SK-N-SH (cell line): Measurements from ENCODE around the gene ADNP2. TPM values are rescaled to one million over a fixed set of nuclear protein-coding genes. Genes with fewer than 3 reads are reported as not detected.

Experiments used
- CTCF ChIA-PET: fragments of 300-600, 350-600 bp; formaldehyde crosslinking; extraction: SDS; loops from one replicate; lab custom pipeline; 2021; lab: Yijun Ruan, JAX
- POLR2A ChIA-PET: fragments of 350-600 bp; sonication (Branson Sonifier 250); formaldehyde crosslinking; extraction: SDS; loops from one replicate; lab custom pipeline; 2020; ENCODE audit warnings: antibody characterized with exemption, inconsistent platforms; lab: Yijun Ruan, JAX
- DNase-seq: peaks from one replicate; pipeline ENCODE4 v3.0.0; 2012
- H2AFZ ChIP-seq: fragments of 200-600 bp; sonication (generic); 2 replicates; pipeline ENCODE4 v1.8.1; 2016; ENCODE audit warnings: antibody characterized with exemption, mild to moderate bottlenecking, low read depth
- H3F3A ChIP-seq: fragments of 200-600 bp; sonication (generic); replicated peaks from 2 replicates; pipeline ENCODE3; 2016; ENCODE audit warnings: antibody characterized with exemption, mild to moderate bottlenecking; ENCODE audit not compliant: insufficient read depth
- H3K27ac ChIP-seq, 2 experiments: fragments of 200-500 bp in 1 of 2; fragments of 200-600 bp in 1 of 2; sonication (Bioruptor generic) in 1 of 2; sonication (generic), shearing (Covaris generic) in 1 of 2; 2 replicates each; pipeline versions ENCODE4 v1.5.1 to v1.6.1; 2014 to 2016; ENCODE audit warnings: low read depth in 2 of 2, inconsistent platforms in 1 of 2, low read length in 1 of 2, mild to moderate bottlenecking in 1 of 2, mixed read lengths in 1 of 2
- H3K27me3 ChIP-seq: fragments of 200-600 bp; sonication (generic), shearing (Covaris generic); 2 replicates; pipeline ENCODE4 v1.6.1; 2016; ENCODE audit warnings: mixed run types; ENCODE audit not compliant: insufficient read depth
- H3K36me3 ChIP-seq, 2 experiments: fragments of 200-500 bp in 1 of 2; fragments of 200-600 bp in 1 of 2; sonication (Bioruptor generic) in 1 of 2; sonication (generic) in 1 of 2; replicated peaks in 1 of 2; 2 replicates each; pipeline versions ENCODE3 to v1.5.1; 2014 to 2016; ENCODE audit warnings: low read length in 1 of 2, mild to moderate bottlenecking in 1 of 2; ENCODE audit not compliant: insufficient read depth in 2 of 2, control insufficient read depth in 1 of 2
- H3K4me1 ChIP-seq, 2 experiments: fragments of 200-500 bp in 1 of 2; fragments of 200-600 bp in 1 of 2; sonication (Bioruptor generic) in 1 of 2; sonication (generic), shearing (Covaris generic) in 1 of 2; 2 replicates each; pipeline versions ENCODE4 v1.5.1 to v1.6.1; 2014 to 2016; ENCODE audit warnings: low read depth in 1 of 2, low read length in 1 of 2, mixed run types in 1 of 2; ENCODE audit not compliant: insufficient read depth in 2 of 2, control insufficient read depth in 1 of 2
- H3K4me2 ChIP-seq: fragments of 200-600 bp; sonication (generic), shearing (Covaris generic); 2 replicates; pipeline ENCODE4 v1.6.1; 2017; ENCODE audit warnings: mixed run types
- H3K4me3 ChIP-seq, 2 experiments: fragments of 200-500 bp in 1 of 2; fragments of 200-600 bp in 1 of 2; sonication (Bioruptor generic) in 1 of 2; sonication (generic), shearing (Covaris generic) in 1 of 2; 2 replicates each; pipeline versions ENCODE4 v1.5.1 to v1.8.1; 2014 to 2016; ENCODE audit warnings: low read depth in 2 of 2, inconsistent platforms in 1 of 2, low read length in 1 of 2, mild to moderate bottlenecking in 1 of 2, mixed read lengths in 1 of 2, moderate library complexity in 1 of 2
- H3K79me2 ChIP-seq: fragments of 200-600 bp; sonication (generic); 2 replicates; pipeline ENCODE4 v1.8.1; 2017; ENCODE audit warnings: mild to moderate bottlenecking; ENCODE audit not compliant: insufficient read depth
- H3K9ac ChIP-seq: fragments of 200-600 bp; sonication (generic); 2 replicates; pipeline ENCODE4 v1.6.1; 2017; ENCODE audit warnings: mixed run types
- H3K9me2 ChIP-seq: fragments of 200-600 bp; sonication (generic); 2 replicates; pipeline ENCODE4 v1.6.1; 2017; ENCODE audit warnings: mixed run types
- H3K9me3 ChIP-seq: fragments of 200-600 bp; sonication (generic); 2 replicates; pipeline ENCODE4 v1.6.1; 2017; ENCODE audit warnings: mixed run types, mild to moderate bottlenecking, moderate library complexity
- H4K20me1 ChIP-seq: fragments of 200-600 bp; sonication (generic); 2 replicates; pipeline ENCODE4 v1.6.1; 2017; ENCODE audit warnings: mild to moderate bottlenecking, mixed run types; ENCODE audit not compliant: insufficient read depth
- CTCF ChIP-seq: fragments of 200-600 bp; sonication (generic); IDR thresholded peaks from 2 replicates; pipeline ENCODE4 v1.6.1; 2017; ENCODE audit warnings: antibody characterized with exemption, mild to moderate bottlenecking, moderate library complexity
- ELF1 ChIP-seq: IDR thresholded peaks from 2 replicates; pipeline ENCODE4 v1.4.0; 2012
- EP300 ChIP-seq, 2 experiments: IDR thresholded peaks; 2 replicates each; pipeline versions ENCODE4 v1.4.0 to v1.6.1; 2012; ENCODE audit warnings: borderline replicate concordance in 1 of 2, low read depth in 1 of 2, low read length in 1 of 2
- EZH2phosphoT487 ChIP-seq: fragments of 200-600 bp; sonication (generic); IDR thresholded peaks from 2 replicates; pipeline ENCODE4 v1.6.1; 2017; ENCODE audit warnings: low read depth, mixed run types, mild to moderate bottlenecking, antibody characterized with exemption, moderate library complexity, borderline replicate concordance
- FOSL2 ChIP-seq: IDR thresholded peaks from 2 replicates; pipeline ENCODE4 v1.4.0; 2012; ENCODE audit warnings: low read depth, mild to moderate bottlenecking, moderate library complexity, borderline replicate concordance
- FOXJ3 ChIP-seq: sonication (generic); formaldehyde crosslinking; IDR thresholded peaks from 2 replicates; pipeline ENCODE4 v1.5.1; 2020; ENCODE audit warnings: mild to moderate bottlenecking, missing genetic modification reagents
- FOXM1 ChIP-seq: IDR thresholded peaks from 2 replicates; pipeline ENCODE4 v1.4.0; 2012; ENCODE audit warnings: low read depth, mild to moderate bottlenecking
- GABPA ChIP-seq: IDR thresholded peaks from 2 replicates; pipeline ENCODE4 v1.4.0; 2012; ENCODE audit warnings: low read depth, mild to moderate bottlenecking
- GATA2 ChIP-seq: sonication (generic); formaldehyde crosslinking; IDR thresholded peaks from 2 replicates; pipeline ENCODE4 v1.5.0; 2020; ENCODE audit warnings: mild to moderate bottlenecking, missing genetic modification reagents
- IRF3 ChIP-seq: fragments of 150-350 bp; IDR thresholded peaks from 2 replicates; pipeline ENCODE4 v1.6.1; 2016; ENCODE audit warnings: mild to moderate bottlenecking, low read depth, low read length
- MEF2A ChIP-seq: IDR thresholded peaks from 2 replicates; pipeline ENCODE4 v1.4.0; 2012; ENCODE audit warnings: low read depth, borderline replicate concordance
- RCOR1 ChIP-seq: fragments of 150-350 bp; IDR thresholded peaks from 2 replicates; pipeline ENCODE4 v1.6.1; 2017; ENCODE audit warnings: antibody characterized with exemption, low read length
- RFX5 ChIP-seq: IDR thresholded peaks from 2 replicates; pipeline ENCODE4 v1.6.1; 2012; ENCODE audit warnings: mild to moderate bottlenecking, improper control_type of control experiment, low read length
- SIN3A ChIP-seq: IDR thresholded peaks from 2 replicates; pipeline ENCODE4 v1.6.1; 2012; ENCODE audit warnings: low read depth, mild to moderate bottlenecking, low read length, moderate library complexity, borderline replicate concordance
- TEAD4 ChIP-seq: IDR thresholded peaks from 2 replicates; pipeline ENCODE4 v1.4.0; 2012; ENCODE audit warnings: mild to moderate bottlenecking, borderline replicate concordance; ENCODE audit not compliant: insufficient read depth
- USF2 ChIP-seq: fragments of 150-350 bp; IDR thresholded peaks from 2 replicates; pipeline ENCODE4 v1.6.1; 2017; ENCODE audit warnings: antibody characterized with exemption, low read length, low read depth, borderline replicate concordance
- WGBS: methylation state at CpG from one replicate; pipeline ENCODE4 v1.1.6; 2017; ENCODE audit warnings: low lambda C conversion rate; 5-methylcytosine and 5-hydroxymethylcytosine counted together
- polyA plus RNA-seq, 3 experiments: library from polyadenylated mRNA; depleted of rRNA; stranded (reverse); fragments of >200 nt; gene quantifications; 2 replicates each; pipeline ENCODE4 v1.2.3, GENCODE V29; 2012

Gene ADNP2
- polyA plus RNA-seq, 1 of the 3 experiments (the other 2 are of a cell fraction): 4.3 TPM

- H3K79me2 ChIP-seq: peaks cover 85% of the 10 kb centered on the region
- no peak overlapping the region for H3K9ac ChIP-seq
- no peak overlapping the region for H2AFZ ChIP-seq
- peaks cover 8% of the 10 kb centered on the region for H3F3A ChIP-seq
- no peaks in the 10 kb centered on the region for H3K9me3 ChIP-seq
- no peak overlapping the region for H3K4me2 ChIP-seq
- H3K4me3 ChIP-seq: no peak overlapping the region
- H3K36me3 ChIP-seq: peaks cover 32 to 48% of the 10 kb centered on the region in 2 experiments
- 83% methylated on average over 5 of the region's 5 CpGs for WGBS
- H3K4me1 ChIP-seq: peaks cover 3 to 4% of the 10 kb centered on the region in 2 experiments; a peak in 1 of 4 replicates
- no peaks in the 10 kb centered on the region for H3K27me3 ChIP-seq
- H3K27ac ChIP-seq: no peak overlapping the region; a peak in 1 of 4 replicates
- ChIA-PET POLR2A (no interaction called here), CTCF (interaction anchor here (0.8 to 2.5 kb wide), 2 partner anchors 10 to 27 kb away, joined by 3 to 8 read pairs; no protein-coding TSS in a partner anchor)
- no peak for DNase-seq
- TF ChIP-seq EZH2phosphoT487: no peak
- TF ChIP-seq USF2: no peak
- no peak for TF ChIP-seq SIN3A
- TF ChIP-seq IRF3: no peak
- no peak for TF ChIP-seq GATA2 (CRISPR knock-in tag)
- no peak for TF ChIP-seq ELF1
- no peak for TF ChIP-seq FOSL2
- no peak for TF ChIP-seq RFX5
- TF ChIP-seq FOXJ3 (CRISPR knock-in tag): no peak
- TF ChIP-seq FOXM1: no peak
- no peak for TF ChIP-seq GABPA
- no peak for TF ChIP-seq MEF2A
- no peak for TF ChIP-seq EP300 (IDR thresholded peaks at IDR 0.05; ENCODE audit: borderline replicate concordance in 1 of 2, low read depth in 1 of 2, low read length in 1 of 2)
- no peak for TF ChIP-seq TEAD4
- TF ChIP-seq RCOR1: no peak
- no peak for TF ChIP-seq CTCF
- TF ChIP-seq, all 33 proteins: peak for 0
- H4K20me1 ChIP-seq: peaks cover 38% of the 10 kb centered on the region
- no peaks in the 10 kb centered on the region for H3K9me2 ChIP-seq
Measured at GRCh38 chr18:80130555-80130954, 21.5 kb downstream of the ADNP2 start.
